GM18499 (cell line): Measurements from ENCODE around the gene TTC28.

Source experiments
- ATAC-seq: cut with Tn5 transposase; IDR thresholded peaks from one replicate; pipeline ENCODE4 v1.9.1; 2021; ENCODE audit warnings: moderate number of reproducible peaks; ENCODE audit not compliant: insufficient read depth, unreplicated experiment

TTC28 gene

DNA sequence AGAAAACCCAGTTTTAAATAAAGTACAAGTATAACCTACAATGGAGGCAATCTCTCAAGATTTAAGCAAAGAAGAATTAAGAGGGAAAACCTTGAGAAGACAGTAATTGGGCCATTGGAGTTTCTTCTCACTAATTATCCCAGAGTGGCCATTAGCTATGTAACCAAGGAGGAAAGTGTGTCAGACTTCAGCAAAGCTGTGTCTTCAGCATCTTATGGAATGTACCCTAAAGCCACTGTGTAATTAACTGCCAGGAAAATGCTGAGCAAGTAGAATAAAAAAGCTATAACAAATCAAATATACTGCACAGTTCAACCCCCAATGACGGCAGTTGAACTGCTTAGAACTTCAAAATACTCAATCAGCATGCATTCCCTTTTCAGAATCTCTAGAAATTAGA lies 261.6 kb downstream of the TTC28 start:
- no peak for ATAC-seq

DNA sequence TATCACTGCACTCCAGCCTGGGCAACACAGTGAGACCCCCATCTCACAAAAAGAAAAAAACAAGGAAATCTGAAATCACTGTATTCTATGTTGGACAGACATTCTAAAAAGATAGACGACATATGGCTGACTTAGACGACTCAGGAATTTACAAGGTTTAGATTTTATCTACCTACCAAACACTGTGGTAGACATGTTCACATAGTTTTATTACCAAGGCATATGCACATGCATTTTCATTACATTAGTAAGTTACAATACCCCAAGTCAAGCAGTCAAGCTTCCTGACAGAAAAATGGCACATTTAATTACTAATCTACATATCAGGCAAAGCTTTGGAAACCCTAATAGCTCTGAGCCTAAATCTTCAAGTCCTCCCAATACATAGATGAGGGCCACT lies 262.2 kb downstream of the TTC28 start:
- no peak for ATAC-seq

DNA sequence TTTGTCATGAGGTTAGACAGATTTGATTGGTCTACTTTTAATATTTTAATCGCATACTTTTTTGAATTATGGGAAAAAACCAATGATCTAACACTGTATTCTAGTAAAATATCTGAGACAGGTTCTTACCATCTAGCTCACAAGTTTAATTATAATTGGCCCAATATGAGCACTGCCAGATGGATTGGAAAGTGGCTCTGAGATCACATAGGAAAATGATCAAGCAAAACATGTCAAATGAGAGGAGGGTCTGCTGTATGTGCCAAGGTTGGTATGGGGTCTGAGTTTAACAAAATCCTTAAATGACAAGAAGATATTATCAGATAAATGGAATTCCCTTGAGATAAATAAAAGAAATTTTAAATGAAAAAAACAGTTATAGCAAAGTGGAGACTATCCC lies 264.7 kb downstream of the TTC28 start:
- ATAC-seq = no peak

DNA sequence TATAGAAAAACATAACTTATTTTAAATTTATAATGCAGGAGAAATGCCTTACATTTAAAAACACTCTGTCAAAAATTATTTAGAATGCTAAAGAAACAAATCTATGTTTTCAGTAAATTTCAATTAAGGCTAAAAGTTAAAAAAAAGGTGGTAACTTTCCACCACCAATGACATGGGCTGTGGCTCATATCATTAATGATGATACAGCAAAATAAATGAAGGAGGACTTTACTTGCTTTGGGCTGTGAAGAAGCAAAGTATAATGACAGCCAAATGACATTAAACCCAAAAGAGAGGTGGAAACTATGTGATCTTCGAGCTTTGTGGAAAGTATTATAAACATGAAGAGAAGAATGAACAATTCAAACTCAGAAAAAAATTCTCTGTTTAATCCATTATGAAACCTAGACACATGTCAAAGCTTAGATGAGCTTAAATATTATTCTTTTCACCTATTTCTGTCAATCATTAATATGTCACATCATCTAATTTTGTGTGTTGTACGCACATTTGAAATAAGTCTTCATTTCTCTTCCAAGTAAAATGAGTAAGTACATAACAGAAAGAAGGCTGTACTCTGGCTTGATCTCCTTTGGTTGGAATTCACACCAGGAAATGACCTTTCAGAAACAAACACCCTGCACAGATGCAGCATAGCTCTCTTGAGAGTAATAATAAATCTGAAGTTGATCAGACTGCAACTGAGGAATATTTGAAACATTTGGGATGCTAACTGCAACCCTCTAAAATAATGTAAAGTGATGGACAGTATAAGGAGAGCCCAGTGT lies 265.8 kb downstream of the TTC28 start:
- ATAC-seq = no peak

DNA sequence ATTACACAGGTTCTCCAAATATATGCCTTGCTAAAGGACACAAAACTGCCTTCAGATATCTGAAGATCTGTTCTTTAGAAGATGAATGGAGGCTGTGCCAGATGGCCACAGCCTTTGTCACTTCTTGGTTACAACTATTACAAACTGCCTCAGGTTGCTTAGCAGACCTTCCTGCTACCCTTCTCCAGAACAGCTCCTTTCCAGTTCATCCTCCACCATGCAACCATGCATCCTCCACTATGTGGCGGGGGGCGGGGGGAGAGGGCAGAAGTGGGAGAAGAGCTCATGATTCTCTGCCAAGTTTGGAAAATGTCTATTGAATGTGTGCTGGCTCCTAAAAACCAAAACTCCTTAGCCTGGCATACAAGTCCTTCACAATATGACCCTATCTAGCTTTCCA lies 267.5 kb downstream of the TTC28 start:
- no peak for ATAC-seq

DNA sequence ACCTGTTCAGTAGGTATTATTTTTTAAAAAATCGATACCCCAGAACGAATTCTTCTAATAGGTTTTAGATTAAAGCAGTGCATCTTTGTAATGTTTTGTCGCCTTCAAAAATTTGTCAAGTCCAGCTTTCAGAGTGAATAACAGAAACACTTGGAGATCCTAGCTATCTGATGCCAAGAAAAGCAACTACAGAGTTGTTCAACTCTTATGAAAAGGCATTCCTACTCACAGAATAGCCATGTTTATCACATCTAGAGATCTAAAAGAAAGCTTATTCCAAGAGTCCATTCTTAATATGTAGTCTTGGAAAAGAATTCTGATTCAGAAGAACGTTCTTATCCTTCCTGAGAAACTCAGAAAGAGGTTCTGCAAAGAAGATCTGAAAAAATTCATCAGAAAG lies 268.5 kb downstream of the TTC28 start:
- no peak for ATAC-seq

DNA sequence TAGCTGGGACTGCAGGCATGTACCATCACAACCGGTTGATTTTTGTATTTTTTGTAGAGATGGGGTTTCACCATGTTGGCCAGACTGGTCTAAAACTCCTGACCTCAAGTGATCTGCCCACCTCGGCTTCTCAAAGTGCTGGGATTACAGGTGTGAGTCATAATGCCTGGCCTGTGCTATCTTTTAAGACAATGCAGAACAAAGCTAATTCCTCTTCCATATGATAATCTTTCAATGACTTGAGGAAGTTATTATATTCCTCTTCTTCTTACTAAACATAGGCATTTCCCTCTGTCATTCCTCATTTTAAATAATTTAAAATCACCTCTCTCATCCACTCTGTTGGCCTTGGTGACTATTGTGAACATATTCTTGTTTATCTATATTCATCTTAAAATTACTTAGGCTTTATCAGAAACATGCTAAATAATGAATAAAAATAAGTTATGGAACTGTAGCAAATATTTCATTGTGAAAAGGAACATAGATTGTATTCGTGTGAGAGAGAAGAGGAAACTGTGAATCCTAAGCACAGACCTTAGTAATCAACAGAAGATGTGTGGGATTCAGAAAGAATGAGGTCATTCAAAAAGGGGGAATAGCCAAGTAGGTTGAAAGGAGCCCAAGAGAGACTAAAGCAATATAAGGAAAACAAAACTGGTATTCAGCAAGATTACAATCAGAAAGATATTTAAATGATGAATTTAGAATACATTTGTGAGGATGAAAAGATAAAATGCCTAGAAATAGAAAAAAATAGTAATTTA lies 269.4 kb downstream of the TTC28 start:
- ATAC-seq = no peak

DNA sequence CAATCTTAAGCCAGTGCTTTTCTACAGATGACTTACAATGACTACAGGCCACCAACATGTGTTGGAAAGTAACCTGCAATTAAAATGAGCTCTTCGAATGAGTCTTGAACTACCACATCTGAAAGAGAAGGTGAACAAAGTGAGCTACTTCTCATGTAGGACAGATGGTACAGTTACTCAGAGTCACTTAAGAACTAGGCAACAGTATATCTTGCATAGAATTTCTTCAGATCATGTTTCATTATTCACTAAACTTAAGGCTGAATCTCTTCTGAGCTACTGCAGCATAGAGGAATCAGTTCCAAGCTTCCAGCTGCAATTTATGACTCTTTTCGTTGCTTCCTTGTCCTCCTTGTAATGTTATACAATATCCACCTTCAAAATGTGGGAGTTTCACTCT lies 270.9 kb downstream of the TTC28 start:
- ATAC-seq = no peak

DNA sequence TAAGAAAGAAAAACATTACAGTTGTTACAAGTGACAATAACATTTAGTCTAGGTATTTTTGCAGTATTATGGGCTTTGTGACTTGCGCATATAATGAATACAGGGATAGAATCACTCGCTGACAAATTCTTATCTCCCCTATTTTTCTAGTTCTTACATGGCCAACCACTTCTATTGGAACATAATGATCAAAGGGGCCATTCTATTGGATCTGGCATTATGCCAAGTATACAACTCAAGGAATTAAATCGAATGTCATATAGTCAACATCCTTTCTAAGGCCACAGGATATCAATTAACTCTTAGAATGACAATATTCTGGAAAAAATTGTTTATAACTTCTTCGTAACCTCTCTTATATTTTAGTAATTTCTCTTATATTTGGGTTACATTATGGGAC lies 272.0 kb downstream of the TTC28 start:
- ATAC-seq = no peak

DNA sequence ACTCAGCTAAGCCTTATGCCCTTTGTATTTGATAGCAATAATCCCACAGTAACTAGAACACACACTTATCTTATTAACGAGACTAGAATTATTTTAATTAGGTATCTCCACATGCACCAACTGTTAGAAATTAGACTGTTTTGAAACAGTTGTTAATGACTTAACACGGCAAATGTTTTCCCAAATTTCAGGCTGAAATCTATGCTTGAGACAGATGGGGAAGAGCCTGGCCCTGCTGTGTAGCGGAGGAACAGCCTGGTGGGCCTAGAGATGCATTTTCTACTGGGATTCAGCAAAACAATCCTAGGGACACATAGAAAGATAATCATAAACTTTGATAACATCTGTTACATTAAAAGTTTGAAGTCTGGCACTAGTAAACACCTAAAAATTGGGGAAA lies 273.4 kb downstream of the TTC28 start:
- no peak for ATAC-seq

DNA sequence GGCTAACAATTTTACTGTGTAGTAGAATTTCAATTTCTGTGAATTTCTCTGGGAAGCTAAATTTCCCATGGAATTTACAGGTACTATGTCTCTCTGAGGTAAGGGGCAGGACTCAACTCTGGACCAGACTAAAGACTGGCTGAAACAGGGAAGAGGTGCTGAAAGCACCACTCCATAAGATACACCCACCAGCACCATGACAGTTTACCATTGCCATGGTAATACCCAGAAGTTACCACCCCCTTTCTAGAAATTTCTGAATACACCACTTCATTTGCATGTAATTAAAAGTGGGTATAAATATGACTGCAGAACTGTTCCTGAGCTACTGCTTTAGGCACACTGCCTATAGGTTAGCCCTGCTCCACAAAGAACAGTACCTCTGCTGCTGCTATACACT lies 274.1 kb downstream of the TTC28 start:
- no peak for ATAC-seq

DNA sequence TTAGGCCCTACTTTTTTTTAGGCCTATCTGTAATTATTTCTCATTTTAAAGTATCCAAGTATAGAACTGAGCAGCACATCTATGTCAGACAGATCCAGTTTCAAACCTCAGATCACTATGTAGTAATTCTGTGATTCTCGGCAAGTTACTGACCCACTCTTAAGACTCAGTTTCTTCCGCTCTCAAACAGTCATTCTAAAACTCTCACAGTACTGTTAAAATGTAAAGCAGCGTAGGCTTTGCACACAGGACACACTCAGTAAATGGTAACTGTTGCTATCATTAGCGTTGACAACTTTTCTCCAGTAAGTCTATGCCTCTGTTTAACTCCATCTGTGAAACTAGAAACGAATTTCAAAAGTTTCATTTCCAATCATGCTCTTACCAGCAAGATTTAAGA lies 277.1 kb downstream of the TTC28 start:
- no peak for ATAC-seq

DNA sequence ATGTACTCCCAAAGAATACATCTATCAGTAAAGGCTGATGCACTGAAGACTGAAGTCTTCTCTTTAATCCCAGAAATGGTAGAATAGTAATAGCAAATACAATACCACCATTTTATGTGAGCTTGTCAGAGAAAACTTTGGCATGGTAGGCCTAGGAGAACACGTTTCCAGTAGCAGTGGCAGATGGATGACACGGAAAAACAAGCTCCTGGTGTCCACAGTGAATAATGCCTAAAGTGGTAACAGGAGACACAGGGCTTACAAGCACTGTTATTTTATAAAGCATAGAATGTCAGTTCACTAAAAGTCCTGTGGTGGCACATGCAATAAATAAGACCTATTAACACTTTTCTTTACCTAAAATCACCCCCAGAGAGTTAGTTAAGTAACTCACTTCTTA lies 277.6 kb downstream of the TTC28 start:
- ATAC-seq = no peak

DNA sequence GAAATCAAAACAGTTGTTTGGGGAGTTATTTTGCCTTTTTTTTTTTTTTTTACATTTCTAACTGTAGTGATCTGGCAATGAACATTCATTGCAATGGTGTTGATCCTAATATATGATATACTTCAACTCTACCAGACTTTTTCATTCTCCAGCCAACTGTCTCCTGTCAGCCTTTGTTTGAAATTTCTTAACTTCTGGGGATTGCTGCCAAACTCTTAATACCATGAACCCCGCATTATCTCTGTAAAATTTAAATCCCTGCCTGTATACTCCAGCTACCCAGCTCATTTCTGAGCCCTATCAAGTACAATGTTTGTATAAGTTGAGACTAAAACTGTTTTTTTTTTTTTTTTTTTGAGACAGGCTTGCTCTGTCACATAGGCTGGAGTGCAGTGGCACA lies 280.7 kb downstream of the TTC28 start:
- ATAC-seq = no peak

DNA sequence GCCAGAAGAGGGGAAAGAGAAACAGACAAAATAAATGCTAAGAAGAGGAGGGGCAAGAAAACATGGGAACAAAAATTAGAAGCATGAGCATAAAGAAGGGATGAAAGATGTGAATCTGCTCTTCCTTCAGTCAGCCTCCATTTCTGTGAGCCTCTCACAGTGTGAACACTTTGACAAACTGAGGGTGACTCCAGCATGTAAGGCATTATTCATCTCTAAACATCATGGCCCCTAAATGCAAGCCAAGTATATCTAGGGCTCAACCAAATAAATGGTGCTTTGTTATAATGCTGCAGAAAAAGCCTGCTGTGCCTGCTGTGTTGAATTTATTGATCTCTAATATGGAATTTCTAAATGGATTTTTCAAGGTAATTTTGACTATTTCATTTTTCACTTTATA lies 281.3 kb downstream of the TTC28 start:
- ATAC-seq = no peak

DNA sequence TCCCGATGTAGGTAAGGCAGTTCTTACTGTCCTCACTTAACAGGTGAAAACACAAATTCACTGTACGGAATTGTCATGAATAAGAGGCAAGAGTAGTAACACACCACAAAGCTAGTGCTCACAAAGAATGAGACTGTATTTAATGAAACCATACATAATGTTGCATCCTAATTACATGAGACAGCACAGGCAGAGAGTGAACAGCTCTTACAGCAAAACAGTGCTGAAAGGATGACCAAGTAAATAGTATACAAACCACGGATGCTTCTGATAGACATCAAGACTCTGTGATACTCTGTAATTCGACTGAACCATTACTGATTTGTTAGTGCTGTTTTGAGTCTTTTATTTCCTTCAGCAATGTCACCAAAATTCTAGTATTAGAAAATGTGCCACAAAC lies 282.3 kb downstream of the TTC28 start:
- ATAC-seq = no peak

DNA sequence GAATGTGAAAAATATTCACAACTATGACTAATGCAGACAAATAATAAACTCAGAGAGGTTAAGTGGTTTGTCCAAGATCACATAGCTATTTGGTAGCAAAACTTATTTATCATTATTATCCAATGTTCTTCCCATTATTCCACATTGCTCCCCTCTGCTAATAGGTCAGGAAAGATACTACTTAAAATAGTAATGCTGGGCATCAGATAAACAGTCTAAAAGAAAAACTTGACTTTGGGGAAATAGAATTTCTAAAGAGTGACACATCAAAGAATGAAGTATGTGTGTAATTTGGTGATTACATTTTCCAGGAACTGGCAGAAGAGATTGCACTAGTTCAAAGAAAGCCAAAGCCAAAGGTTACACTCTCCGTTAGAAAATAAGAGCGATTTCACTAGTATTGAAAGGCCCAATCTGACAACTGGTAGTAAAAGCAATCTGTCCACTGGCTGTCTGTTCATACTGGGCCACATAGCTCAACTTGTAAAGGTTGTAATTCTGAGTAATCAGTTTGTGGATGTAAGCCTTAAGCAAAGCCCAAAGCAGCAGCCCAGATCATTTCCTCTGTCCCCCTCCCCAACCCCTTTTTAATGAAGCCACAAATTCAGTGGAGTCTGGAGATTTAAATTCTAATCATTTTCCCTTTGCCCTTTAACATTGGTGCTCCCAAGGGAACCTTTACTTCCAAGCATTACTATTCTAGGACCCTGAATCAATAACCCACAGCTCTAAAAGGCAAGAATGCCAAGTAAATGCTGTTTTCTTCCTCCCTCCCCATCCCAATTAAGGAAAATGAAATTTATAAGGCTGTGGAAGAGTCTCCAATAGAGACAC lies 283.5 kb downstream of the TTC28 start:
- no peak for ATAC-seq

DNA sequence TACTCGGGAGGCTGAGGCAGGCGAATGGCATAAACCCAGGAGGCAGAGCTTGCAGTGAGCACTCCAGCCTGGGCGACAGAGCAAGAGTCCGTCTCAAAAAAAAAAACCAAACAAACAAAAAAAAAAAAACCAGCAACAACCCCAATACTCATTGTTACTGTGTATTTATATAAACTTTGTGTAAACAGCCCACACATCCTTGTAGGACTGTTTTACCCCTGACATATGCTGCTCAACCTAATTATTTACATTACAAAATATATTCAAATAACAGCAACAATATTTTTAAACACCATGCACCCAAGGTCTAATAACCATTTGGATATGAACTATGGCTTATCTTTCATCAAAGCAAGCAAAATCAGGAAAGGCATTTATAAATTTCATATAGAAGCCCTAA lies 284.1 kb downstream of the TTC28 start:
- ATAC-seq = no peak

DNA sequence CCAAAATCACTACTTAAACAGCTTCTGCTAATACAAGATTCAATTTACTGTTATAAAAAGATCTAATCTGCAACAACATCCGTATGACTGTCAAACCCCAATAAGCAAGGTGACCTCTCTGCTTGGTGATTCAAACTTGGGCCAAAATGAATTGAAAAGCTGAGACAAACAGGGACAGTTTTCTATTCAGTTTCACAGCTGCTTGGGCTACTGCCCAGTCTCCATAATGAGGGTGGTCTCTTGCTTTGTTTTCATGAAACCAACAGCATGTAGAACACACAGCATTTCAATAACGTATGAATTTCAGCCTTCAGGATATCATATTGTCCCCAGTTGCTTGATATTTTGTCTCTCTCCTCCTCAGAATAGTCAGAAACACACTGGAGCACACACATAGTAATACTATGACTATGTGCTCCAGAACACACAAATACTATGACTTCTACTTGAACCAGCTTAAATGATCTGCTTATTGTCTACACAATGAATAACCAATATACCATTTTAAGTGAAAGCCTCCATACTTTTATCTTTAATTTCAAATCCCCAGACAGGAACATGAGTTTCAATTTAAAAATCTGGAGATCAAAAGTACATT lies 285.0 kb downstream of the TTC28 start:
- no peak for ATAC-seq

DNA sequence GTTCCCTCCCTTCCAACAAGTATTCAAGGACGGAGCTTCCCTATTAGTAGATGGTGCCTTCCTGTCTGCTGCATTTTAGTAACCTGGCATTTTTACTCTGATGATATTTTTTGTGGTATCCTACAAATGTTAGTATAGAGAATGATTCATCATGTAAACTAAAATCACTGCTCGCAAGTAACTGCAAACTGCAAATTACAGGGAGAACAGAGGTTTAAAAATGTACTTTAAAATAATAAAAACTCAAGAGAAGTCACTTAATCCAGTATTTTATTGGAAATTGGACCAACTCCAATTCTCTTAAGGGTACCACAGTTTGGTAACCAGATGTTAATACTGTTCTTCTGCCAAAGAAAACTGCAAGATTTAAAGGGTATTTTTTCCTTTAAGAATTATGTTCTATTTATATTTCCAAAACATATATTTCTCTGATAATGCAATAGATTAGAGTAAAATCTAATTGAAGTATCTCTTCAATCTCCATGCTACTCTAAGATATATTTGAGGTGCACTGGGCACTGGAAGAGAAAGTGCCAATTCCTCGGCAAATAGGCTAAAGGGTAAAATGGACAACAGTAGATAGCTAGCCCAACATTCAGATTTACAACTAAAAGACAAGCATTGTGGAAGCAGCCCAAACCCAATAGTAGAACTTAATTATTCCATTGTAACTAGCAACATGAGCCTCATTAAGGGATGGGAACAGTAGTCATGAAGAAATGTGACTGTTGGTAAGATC lies 298.0 kb downstream of the TTC28 start:
- no peak for ATAC-seq
